Left ventricle myocardium superior (tissue), 1 donor: ENCODE results near the gene KY. TPM values are rescaled to one million over a fixed set of nuclear protein-coding genes. Genes with fewer than 3 reads are reported as not detected.

ENCODE experiments used
- ATAC-seq: fragments of 200-7000 bp; cut with Tn5 transposase; one replicate; pipeline ENCODE4 v1.9.1; 2020; ENCODE audit warnings: mild to moderate bottlenecking, moderate library complexity
- DNase-seq: peaks from one replicate; pipeline ENCODE4 v3.0.0-alpha.2; 2020
- intact Hi-C: fragments of 100-400 bp; cut with micrococcal nuclease; formaldehyde crosslinking; loops from one replicate; pipeline ENCODE4 v1.11.0; 2022
- total RNA-seq: library from RNA; stranded (reverse); fragmentation: NEBNext Ultra II Directional; extraction: Animal tissue kit (Norgen Biotek cat#: 25700); gene quantifications from one replicate; pipeline ENCODE4 v1.2.1, GENCODE V29; 2021
- donor health status: DM: no; HTN: yes; CAD: no; lungs with severe emphysema.

The KY gene
- total RNA-seq, 1 donor from 2014 or later = 20.6 TPM

- intact Hi-C loops = no loop called here
- DNase-seq (no peak), ATAC-seq (no peak)
Measured at GRCh38 chr3:134675726-134676256, 25.0 kb upstream of the KY start.

GRCh38 chr3:134672571-134672970 lies 21.7 kb upstream of the KY start:
- ATAC-seq (no peak), DNase-seq (no peak)
- intact Hi-C loops = no loop called here

GRCh38 chr3:134667956-134668355 lies 17.1 kb upstream of the KY start:
- DNase-seq (no peak), ATAC-seq (no peak)
- intact Hi-C loops = loop anchor here (10.0 kb wide), 1 partner anchor 87 kb away; no protein-coding TSS in a partner anchor

- intact Hi-C loops = loop anchor here (10.0 kb wide), 1 partner anchor 87 kb away; no protein-coding TSS in a partner anchor
- no peak for ATAC-seq
- DNase-seq = no peak
Measured at GRCh38 chr3:134667406-134667805, 16.6 kb upstream of the KY start.

GRCh38 chr3:134666885-134667284 lies 16.1 kb upstream of the KY start:
- intact Hi-C loops = loop anchor here (10.0 kb wide), 1 partner anchor 88 kb away; no protein-coding TSS in a partner anchor
- ATAC-seq (no peak), DNase-seq (no peak)

- intact Hi-C loops = loop anchor here (10.0 kb wide), 1 partner anchor 88 kb away; no protein-coding TSS in a partner anchor
- DNase-seq (no peak), ATAC-seq (peak; percentile 66)
Measured at GRCh38 chr3:134666466-134666865, 15.6 kb upstream of the KY start.

GRCh38 chr3:134666052-134666451 lies 15.2 kb upstream of the KY start:
- intact Hi-C loops = loop anchor here (10.0 kb wide), 1 partner anchor 89 kb away; no protein-coding TSS in a partner anchor
- ATAC-seq (no peak), DNase-seq (no peak)

GRCh38 chr3:134665243-134665642 lies 14.4 kb upstream of the KY start:
- ATAC-seq = peak; percentile 84
- intact Hi-C loops = loop anchor here (10.0 kb wide), 1 partner anchor 90 kb away; no protein-coding TSS in a partner anchor
- peak; percentile 78 for DNase-seq

- peak; percentile 24 for ATAC-seq
- intact Hi-C loops = loop anchor here (10.0 kb wide), 1 partner anchor 91 kb away; no protein-coding TSS in a partner anchor
- DNase-seq = no peak
Measured at GRCh38 chr3:134663721-134664456, 13.1 kb upstream of the KY start.

GRCh38 chr3:134660046-134660441 lies 9.2 kb upstream of the KY start:
- no peak for DNase-seq
- intact Hi-C loops = loop anchor here (10.0 kb wide), 1 partner anchor 95 kb away; no protein-coding TSS in a partner anchor
- ATAC-seq = peak; percentile 14

GRCh38 chr3:134659391-134660045 lies 8.7 kb upstream of the KY start:
- intact Hi-C loops = loop anchor here (10.0 kb wide), 1 partner anchor 95 kb away; no protein-coding TSS in a partner anchor
- peak; percentile 91 for ATAC-seq
- DNase-seq = peak; percentile 56

- intact Hi-C loops = no loop called here
- ATAC-seq = no peak
- DNase-seq = no peak
Measured at GRCh38 chr3:134658555-134658954, 7.7 kb upstream of the KY start.

- intact Hi-C loops = no loop called here
Measured at GRCh38 chr3:134656211-134656800, 5.5 kb upstream of the KY start.

GRCh38 chr3:134655706-134656105 lies 4.9 kb upstream of the KY start:
- intact Hi-C loops = no loop called here
- no peak for DNase-seq
- ATAC-seq = no peak

More at GRCh38 chr3:134656211-134656800, 5.5 kb upstream of the KY start:
- DNase-seq (no peak), ATAC-seq (no peak)

GRCh38 chr3:134654031-134654430 lies 3.2 kb upstream of the KY start:
- intact Hi-C loops = no loop called here
- no peak for ATAC-seq

GRCh38 chr3:134652886-134653630 lies 2.2 kb upstream of the KY start:
- intact Hi-C loops = no loop called here
- ATAC-seq (no peak), DNase-seq (no peak)

More at GRCh38 chr3:134654031-134654430, 3.2 kb upstream of the KY start:
- no peak for DNase-seq

- DNase-seq (no peak), ATAC-seq (no peak)
- intact Hi-C loops = no loop called here
Measured at GRCh38 chr3:134652409-134652831, 1.6 kb upstream of the KY start.

- ATAC-seq (peak; percentile 92), DNase-seq (peak; percentile 76)
- intact Hi-C loops = no loop called here
Measured at GRCh38 chr3:134651347-134652041, 672 bp upstream of the KY start.
